HS-27A (cell line): ENCODE results near the gene MEIS1.
"Not testable (repeated sequence)": the region's sequence is repeated elsewhere in the genome, so short reads cannot be mapped to it uniquely, and the experiment has no call there.

Experiments used
- DNase-seq: peaks from one replicate; pipeline ENCODE4 v3.0.0-alpha.2; 2012; ENCODE audit warnings: low read depth, missing footprints

The MEIS1 gene

DNA sequence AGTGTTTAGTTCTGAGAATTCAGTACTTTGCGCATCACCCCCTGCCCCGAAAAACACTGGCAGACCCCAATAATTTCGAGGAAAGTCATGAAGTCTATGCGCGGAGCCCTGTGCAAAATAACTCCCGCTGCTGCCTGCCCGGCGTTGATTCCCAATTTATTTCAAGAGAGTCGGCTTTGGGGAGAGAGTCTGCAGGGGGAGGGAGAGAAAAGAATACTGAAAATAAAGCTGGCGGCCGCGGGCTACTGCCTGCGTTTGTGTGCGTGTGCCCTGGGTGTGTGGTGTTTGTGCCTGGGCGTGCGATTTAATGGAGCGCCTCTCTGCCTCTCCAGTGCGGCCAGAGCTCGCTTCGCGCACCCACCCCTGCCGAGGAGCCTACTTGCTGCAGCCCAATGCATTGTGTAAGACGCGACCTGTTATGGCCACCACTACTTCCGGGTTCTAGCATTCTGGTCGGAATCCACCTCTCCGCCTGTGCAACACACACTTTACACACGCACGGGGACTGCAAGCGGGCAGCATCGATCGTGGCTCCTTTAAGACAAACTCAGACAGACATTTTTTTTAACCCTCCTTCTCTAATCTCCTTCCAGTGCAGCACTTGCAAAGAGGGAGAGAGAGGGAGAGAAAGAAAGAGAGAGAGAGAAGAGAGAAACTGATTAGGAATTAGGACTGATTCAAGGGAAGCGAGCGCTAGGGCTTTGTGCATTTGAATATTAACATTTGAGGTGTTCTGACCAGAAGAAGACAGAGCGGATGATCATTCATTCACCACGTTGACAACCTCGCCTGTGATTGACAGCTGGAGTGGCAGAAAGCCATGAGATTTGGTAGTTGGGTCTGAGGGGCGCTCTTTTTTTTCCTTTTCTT lies at the start of gene MEIS1:
TSS of gene MEIS1 (plus strand) at position 447 of the 870 bp plus-strand sequence. CDS start 732 bp downstream, outside the sequence.
- no peak for DNase-seq

GRCh38 chr2:66387016-66387753 lies 47.7 kb upstream of the MEIS1 start:
- no peak for DNase-seq

GRCh38 chr2:66389651-66390131 lies 45.2 kb upstream of the MEIS1 start:
- no peak for DNase-seq

- no peak for DNase-seq
These were observed 44.8 kb upstream of the MEIS1 start for GRCh38 chr2:66390152-66390551.

GRCh38 chr2:66390811-66391210 lies 44.1 kb upstream of the MEIS1 start:
- DNase-seq: no peak

DNA sequence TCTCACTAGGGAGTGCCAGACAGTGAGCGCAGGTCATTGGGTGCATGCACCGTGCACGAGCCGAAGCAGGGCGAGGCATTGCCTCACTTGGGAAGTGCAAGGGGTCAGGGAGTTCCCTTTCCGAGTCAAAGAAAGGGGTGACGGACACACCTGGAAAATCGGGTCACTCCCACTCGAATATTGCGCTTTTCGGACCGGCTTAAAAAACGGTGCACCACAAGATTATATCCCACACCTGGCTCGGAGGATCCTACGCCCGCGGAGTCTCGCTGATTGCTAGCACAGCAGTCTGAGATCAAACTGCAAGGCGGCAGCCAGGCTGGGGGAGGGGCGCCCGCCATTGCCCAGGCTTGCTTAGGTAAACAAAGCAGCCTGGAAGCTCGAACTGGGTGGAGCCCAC lies 43.7 kb upstream of the MEIS1 start:
- DNase-seq: not testable (repeated sequence)

GRCh38 chr2:66405473-66405872 lies 29.5 kb upstream of the MEIS1 start:
- DNase-seq: no peak

DNA sequence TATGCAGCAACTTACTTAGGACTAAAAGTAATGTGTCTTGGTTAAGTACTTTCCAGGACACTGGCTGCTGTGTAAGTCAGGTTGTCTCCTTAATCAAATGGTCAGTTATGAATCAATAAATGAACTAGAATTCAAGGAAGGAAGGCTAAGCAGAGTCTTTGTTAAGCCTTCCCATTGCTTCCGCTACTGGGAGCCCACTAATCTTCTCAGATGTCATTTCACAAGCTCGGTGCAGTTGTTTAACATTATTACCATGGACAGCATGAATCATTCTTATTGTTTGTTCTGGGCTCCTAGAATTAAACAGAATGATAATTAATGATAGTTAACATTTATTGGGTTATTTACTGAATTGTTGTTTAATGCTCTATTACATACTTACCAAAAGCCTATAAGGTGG lies 26.0 kb upstream of the MEIS1 start:
- DNase-seq: no peak

GRCh38 chr2:66412874-66413273 lies 22.1 kb upstream of the MEIS1 start:
- no peak for DNase-seq

- no peak for DNase-seq
These were observed 20.0 kb upstream of the MEIS1 start for GRCh38 chr2:66414896-66415295.

DNA sequence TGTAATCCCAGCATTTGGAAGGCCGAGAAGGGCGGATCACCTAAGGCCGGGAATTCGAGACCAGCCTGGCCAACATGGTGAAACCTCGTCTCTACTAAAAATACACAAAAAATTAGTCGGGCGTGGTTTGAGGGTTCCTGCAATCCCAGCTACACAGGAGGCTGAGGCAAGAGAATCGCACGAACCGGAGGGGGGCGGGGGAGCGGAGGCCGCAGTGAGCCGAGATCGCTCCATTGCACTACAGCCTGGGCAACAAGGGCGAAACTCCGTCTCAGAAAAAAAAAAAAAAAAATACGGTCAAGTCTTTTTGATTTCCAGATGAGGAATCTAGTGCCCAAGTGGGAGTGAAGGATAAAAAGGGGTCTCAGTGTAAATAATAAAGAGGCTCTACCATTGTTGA lies 16.5 kb upstream of the MEIS1 start:
- no peak for DNase-seq

DNA sequence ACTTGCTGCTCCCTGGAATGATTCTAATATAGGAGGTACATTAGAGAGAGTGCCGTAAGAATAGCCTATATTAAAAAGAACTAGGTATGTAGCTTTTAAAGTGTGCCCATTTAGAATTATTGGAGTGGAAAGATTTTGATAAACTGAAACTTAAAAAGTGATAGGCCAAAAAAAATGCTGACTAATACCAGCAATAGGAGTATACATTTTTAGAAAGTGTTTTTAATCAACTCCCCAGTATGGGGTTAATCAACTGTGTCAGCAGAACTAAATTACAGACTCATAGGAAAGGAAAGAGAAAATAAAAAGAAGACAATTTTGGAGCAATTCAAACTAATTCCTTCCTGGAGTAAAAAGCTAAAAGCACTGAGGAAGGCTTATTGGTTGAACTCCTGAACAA lies 13.3 kb upstream of the MEIS1 start:
- DNase-seq: no peak

DNA sequence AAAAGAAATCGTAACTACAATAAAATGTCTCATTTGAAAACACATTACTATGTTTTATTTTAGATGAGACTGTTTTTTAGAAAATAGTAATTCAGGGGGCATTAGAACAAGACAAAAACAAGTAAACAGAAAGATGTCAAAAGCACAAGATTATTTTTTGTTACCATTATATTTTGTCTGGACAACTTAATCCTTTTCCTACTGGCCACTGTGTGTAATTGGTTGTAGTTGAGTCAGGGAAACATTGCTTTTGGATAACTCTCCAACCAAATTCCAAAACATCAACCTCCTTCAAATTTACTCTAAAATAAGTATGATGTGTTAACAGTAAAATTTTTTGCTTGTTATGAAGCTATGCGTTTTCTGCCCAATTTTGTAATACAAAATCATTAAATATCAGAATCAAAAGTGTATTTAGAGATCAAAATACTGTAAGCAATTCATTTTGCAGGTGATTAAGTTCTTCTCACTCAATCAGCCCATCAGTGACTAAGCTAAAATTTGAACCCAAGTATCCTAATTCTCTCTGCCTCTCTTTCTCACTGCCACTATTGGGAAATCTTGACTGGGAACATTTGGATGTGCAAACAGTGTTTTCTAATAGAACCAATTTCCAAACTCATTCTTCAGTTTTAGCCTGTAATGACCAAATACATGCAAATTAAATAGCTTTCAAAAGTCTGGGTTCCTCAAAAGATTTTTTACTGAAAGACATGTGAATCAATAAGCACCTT lies 11.4 kb upstream of the MEIS1 start:
- no peak for DNase-seq

DNA sequence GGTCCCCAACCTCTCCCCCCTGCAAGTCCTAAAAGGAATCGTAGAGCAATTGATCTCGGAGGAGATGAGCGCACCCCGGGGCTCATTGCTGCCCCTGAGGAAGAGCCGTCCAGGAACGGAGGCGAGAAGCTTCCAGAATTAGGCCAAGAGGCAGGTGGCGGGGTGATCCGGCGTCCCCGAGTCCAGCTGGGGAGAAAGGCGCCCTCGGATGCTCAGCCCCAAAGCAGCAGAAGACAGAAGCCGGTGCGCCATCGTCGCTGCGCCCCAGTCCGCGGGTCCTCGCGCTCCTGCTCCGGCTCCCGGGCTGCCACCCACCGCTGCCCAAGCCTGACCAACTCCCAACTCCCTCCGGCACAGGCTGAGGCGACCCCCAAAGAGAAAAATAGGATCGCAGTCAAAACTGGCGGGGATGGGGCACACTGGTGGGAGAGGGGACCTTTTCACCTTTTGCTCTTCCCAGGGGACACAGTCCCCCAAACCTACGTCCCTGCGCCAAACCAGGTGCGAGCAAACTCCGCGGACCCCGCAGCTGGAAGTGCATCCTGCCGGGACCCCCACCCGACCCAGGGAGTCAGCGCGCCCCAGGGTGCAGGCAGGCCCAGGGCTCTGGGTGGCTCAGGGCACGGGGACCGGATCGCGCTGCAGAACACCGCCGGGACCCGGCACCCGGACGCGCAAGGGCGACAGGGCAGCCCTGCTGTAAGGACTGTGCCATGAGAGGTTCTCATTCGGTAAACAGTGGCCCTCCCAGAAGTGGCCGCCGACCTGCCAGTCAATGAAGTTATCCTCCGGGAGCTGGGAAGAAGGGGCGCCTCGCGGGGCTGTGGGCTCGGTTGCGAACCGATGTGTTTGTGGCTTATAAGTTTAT lies 8.4 kb upstream of the MEIS1 start:
- no peak for DNase-seq

DNA sequence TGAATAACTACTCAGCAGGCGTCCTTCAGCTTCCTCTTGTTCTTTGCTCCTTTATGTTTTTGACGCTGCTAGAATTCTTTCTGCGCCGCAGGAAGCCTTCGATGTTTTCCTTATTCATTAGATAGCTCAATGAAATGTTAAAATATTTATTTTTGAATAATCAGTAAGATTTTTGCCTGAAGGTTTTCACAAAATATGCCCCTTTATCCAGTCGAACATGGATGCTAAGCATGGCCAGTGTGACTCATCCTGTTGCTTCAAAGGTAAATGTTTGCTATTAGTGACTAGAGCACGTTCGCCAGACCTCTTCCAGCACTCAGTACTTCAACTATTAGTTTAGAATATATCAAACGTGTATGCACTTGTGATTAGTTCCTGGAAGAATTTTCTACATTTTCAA lies 7.6 kb upstream of the MEIS1 start:
- no peak for DNase-seq

GRCh38 chr2:66428986-66429612 lies 5.8 kb upstream of the MEIS1 start:
- DNase-seq: no peak

GRCh38 chr2:66429693-66430504 lies 5.0 kb upstream of the MEIS1 start:
- no peak for DNase-seq

DNA sequence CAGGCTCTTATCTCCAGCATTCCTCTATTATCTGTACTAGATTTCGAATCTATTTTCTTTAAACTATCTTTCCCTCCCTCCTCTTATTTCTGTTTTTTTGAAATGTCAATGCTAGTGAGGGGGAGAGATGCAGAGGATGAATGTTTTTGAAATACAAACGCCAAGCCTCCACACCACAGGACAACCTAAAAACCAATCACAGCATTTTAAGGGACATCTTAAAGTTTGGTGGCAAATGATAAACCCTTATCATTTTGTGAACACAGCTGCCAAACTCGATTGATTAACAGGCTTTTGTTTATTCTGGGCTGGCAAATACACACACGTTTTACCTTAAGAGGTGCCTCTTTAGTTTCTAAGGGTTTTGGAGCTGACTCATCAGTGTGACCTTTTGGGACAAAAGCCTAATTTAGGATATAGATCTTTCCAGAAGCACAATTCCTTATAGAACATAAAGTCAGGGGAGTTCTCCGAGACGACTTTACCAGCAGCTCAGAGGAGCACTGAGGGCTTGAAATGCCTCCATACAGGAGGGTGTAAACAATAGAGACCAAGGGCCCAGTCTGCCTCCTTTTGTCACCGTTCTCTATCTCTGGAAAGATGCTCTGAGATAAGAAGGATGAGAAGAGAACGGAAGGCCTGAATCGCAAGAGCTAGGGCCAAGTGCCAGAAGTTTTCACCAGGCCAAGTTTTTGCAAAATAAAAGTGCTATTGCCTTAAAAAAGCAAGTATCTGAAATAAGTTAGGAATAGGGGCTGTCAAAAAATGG lies 4.2 kb upstream of the MEIS1 start:
- DNase-seq: no peak

- DNase-seq: no peak
These were observed 3.7 kb upstream of the MEIS1 start for GRCh38 chr2:66431274-66431642.
